Activated CD8-positive, alpha-beta T cell treated with anti-CD3 and anti-CD28 coated beads for 36 hours (primary cell): Measurements from ENCODE around the gene LYZ. TPM values are rescaled to one million over a fixed set of nuclear protein-coding genes. Genes with fewer than 3 reads are reported as not detected.

Experiments
- ATAC-seq: fragments of 200-7000 bp; cut with Tn5 transposase; one replicate; pipeline ENCODE4 v1.10.0; 2021; ENCODE audit warnings: mild to moderate bottlenecking, moderate library complexity
- CTCF ChIA-PET: fragments of 350-600 bp; sonication (Branson Sonifier 250); formaldehyde crosslinking; loops from one replicate; lab custom pipeline; 2021; ENCODE audit warnings: antibody characterized with exemption; lab: Charles Lee
- POLR2A ChIA-PET: fragments of 350-600 bp; sonication (Branson Sonifier 250); formaldehyde crosslinking; loops from one replicate; lab custom pipeline; 2021; ENCODE audit warnings: antibody characterized with exemption; lab: Charles Lee
- DNase-seq: peaks from one replicate; pipeline ENCODE4 v3.0.0-alpha.2; 2020
- H3K27ac Mint-ChIP-seq: one replicate; pipeline ENCODE4 v1.8.0; 2021; ENCODE audit warnings: mild to moderate bottlenecking, mixed read lengths
- H3K27me3 Mint-ChIP-seq: one replicate; pipeline ENCODE4 v1.8.0; 2021; ENCODE audit warnings: mixed read lengths
- H3K36me3 Mint-ChIP-seq: one replicate; pipeline ENCODE4 v1.8.0; 2021; ENCODE audit warnings: low read depth, mixed read lengths
- H3K4me1 Mint-ChIP-seq: one replicate; pipeline ENCODE4 v1.8.0; 2021; ENCODE audit warnings: low read depth, mixed read lengths
- H3K4me3 Mint-ChIP-seq: one replicate; pipeline ENCODE4 v1.8.0; 2021; ENCODE audit warnings: mild to moderate bottlenecking, moderate library complexity, mixed read lengths
- H3K9me3 Mint-ChIP-seq: one replicate; pipeline ENCODE4 v1.8.0; 2021; ENCODE audit warnings: mixed read lengths
- intact Hi-C: fragments of 100-400 bp; cut with micrococcal nuclease; formaldehyde crosslinking; loops from one replicate; pipeline ENCODE4 v1.10.0; 2022
- total RNA-seq, 2 experiments: library from RNA; stranded (reverse); gene quantifications; one replicate each; pipeline ENCODE4 v1.2.3, GENCODE V29; 2021
- TF ChIP-seq, protein P1 (sequence below): fragments of 200-600 bp; IDR thresholded peaks from one replicate; pipeline ENCODE4 v1.8.0; 2022; ENCODE audit warnings: antibody characterized with exemption, mild to moderate bottlenecking

LYZ gene
- total RNA-seq, 2 experiments from 2014 or later: not detected

DNA sequence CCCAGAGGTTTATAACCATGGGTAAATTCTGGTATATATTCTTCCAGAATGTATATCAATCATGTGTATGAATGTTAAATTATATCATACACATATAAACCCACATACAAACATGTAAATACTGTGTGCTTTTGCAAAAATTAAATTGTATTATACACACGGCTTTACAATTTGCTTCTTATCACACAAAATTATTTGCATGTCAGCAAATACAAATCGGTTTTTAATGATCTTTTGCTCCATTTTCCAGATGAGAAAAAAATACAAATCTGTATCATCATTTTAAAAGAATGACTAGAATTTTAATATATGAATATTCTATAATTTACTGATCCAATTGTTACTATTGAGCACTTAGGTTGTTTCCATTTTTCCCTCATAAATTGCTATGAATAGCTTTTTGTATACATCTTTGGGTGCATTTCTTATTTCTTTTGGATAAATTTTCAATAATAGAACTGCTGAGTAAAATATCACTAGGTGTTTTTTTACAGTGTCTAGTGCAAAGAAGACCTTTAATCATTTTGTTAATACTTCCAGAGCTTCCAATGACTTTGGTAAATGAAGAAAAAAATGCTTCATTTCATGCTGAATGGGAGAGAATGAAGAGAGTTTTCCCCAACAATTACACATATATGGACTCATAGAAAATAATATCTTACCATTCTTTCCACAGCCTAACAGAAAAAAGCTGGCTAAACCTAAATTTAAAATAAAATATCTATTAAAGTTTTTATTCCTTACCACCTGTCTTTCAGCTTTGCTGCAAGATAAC lies 3.5 kb downstream of the LYZ start:
- intact Hi-C loops: loop anchor here (10.0 kb wide), 1 partner anchor 197 kb away; no protein-coding TSS in a partner anchor
- CTCF ChIA-PET: interaction anchor here (1.3 to 2.0 kb wide), 3 partner anchors 61 to 288 kb away, joined by 3 to 8 read pairs (median 4); no protein-coding TSS in a partner anchor
- no peak for DNase-seq
- no peaks in the 10 kb centered on the region for H3K9me3 Mint-ChIP-seq
- H3K4me1 Mint-ChIP-seq: peaks cover 2% of the 10 kb centered on the region
- no peak overlapping the region for H3K4me3 Mint-ChIP-seq
- peaks cover 3% of the 10 kb centered on the region for H3K27me3 Mint-ChIP-seq
- H3K27ac Mint-ChIP-seq: no peak overlapping the region
- no peak for ATAC-seq
- TF ChIP-seq, protein P1, sequence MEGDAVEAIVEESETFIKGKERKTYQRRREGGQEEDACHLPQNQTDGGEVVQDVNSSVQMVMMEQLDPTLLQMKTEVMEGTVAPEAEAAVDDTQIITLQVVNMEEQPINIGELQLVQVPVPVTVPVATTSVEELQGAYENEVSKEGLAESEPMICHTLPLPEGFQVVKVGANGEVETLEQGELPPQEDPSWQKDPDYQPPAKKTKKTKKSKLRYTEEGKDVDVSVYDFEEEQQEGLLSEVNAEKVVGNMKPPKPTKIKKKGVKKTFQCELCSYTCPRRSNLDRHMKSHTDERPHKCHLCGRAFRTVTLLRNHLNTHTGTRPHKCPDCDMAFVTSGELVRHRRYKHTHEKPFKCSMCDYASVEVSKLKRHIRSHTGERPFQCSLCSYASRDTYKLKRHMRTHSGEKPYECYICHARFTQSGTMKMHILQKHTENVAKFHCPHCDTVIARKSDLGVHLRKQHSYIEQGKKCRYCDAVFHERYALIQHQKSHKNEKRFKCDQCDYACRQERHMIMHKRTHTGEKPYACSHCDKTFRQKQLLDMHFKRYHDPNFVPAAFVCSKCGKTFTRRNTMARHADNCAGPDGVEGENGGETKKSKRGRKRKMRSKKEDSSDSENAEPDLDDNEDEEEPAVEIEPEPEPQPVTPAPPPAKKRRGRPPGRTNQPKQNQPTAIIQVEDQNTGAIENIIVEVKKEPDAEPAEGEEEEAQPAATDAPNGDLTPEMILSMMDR: no peak
- POLR2A ChIA-PET: interaction anchor here (1.9 kb wide), 1 partner anchor 21 kb away, joined by 7 read pairs; no protein-coding TSS in a partner anchor
- H3K36me3 Mint-ChIP-seq: no peaks in the 10 kb centered on the region

DNA sequence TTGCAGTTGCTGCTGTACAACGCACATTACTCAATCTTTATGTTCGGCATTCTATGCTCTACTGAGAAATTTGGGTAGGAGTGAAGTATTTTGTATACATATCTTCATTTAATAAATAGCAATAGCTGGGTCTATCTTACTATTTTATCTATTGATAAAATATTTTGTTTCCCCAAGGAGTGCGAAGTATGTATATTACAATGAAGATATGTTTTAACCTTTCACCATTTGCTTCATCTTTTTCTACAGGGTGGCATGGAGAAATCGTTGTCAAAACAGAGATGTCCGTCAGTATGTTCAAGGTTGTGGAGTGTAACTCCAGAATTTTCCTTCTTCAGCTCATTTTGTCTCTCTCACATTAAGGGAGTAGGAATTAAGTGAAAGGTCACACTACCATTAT lies 4.7 kb downstream of the LYZ start:
- intact Hi-C loops: loop anchor here (10.0 kb wide), 1 partner anchor 198 kb away; no protein-coding TSS in a partner anchor
- peaks cover 5% of the 10 kb centered on the region for H3K4me1 Mint-ChIP-seq
- CTCF ChIA-PET: interaction anchor here (1.2 to 2.0 kb wide), 4 partner anchors 62 to 287 kb away, joined by 3 to 8 read pairs (median 4); no protein-coding TSS in a partner anchor

DNA sequence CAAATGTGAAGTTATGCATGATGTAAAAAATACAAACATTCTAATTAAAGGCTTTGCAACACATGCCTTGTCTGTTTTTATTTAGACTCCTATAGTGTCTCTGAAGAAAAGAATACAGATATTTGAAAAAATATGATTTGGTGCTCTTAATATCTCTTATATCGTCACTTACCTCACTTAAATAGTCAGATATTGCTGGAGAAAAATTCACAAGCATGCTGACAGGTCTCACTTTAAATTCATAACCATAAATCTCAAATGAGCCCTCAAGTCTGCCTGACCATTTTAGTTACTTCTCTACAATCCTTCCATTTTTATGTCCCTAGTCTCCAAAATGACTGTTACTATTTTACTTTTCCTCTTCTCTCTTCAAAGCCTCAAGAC lies 6.0 kb downstream of the LYZ start:
- Mint-ChIP-seq H3K9me3 (no peaks in the 10 kb centered on the region), H3K27ac (no peak overlapping the region), H3K4me1 (peaks cover 8% of the 10 kb centered on the region), H3K36me3 (no peaks in the 10 kb centered on the region), H3K4me3 (no peak overlapping the region), H3K27me3 (peaks cover 3% of the 10 kb centered on the region)
- intact Hi-C loops: loop anchor here (10.0 kb wide), 1 partner anchor 199 kb away; no protein-coding TSS in a partner anchor
- ChIA-PET POLR2A (interaction anchor here (0.5 kb wide), 1 partner anchor 9 kb away, joined by 3 read pairs; no protein-coding TSS in a partner anchor), CTCF (interaction anchor here (1.1 kb wide), 1 partner anchor 217 kb away, joined by 3 read pairs; no protein-coding TSS in a partner anchor)
- ATAC-seq: no peak
- no peak for DNase-seq
- TF ChIP-seq, protein P1: no peak

More for the DNA sequence above, 4.7 kb downstream of the LYZ start:
- H3K27me3 Mint-ChIP-seq: peaks cover 3% of the 10 kb centered on the region
- TF ChIP-seq, protein P1: no peak
- POLR2A ChIA-PET: interaction anchor here (1.9 kb wide), 1 partner anchor 22 kb away, joined by 7 read pairs; no protein-coding TSS in a partner anchor
- H3K9me3 Mint-ChIP-seq: no peaks in the 10 kb centered on the region
- no peaks in the 10 kb centered on the region for H3K36me3 Mint-ChIP-seq
- H3K27ac Mint-ChIP-seq: no peak overlapping the region
- no peak for DNase-seq
- no peak overlapping the region for H3K4me3 Mint-ChIP-seq
- ATAC-seq: no peak

DNA sequence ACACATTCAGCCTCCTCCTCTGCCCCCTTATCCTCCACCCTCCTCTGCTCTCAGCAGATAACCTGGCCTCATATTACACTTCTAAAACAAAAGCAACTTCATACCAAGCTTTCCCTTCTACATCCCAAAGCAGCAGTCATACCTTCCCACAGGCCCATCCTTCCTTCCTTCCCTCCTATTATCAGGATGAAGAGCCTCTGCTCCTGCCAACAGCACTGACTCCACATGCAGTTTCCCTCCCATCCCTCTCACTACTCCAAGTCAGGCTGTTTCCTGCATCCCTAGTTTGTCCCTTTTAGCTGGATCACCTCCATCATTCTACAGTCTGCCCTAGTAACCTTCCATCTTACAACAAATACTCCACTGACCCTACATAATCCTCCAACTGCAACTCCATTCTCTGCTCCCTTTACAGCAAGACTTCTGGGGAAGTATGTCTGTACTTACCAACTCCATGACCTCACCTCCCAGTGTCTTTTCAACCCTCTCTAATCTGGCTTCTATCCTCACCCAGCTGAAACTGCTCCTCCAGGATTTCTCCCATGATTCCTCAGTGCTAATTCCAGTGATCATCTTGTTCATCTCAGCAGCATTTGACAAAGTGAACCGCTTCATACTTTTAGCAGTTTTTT lies 6.5 kb downstream of the LYZ start:
- ATAC-seq: no peak
- TF ChIP-seq, protein P1: no peak
- ChIA-PET POLR2A (interaction anchor here (0.5 to 0.6 kb wide), 2 partner anchors 9 to 21 kb away, joined by 3 read pairs; no protein-coding TSS in a partner anchor), CTCF (interaction anchor here (1.1 kb wide), 1 partner anchor 217 kb away, joined by 3 read pairs; no protein-coding TSS in a partner anchor)
- Mint-ChIP-seq H3K4me1 (peaks cover 12% of the 10 kb centered on the region), H3K36me3 (no peaks in the 10 kb centered on the region), H3K4me3 (no peak overlapping the region), H3K9me3 (no peaks in the 10 kb centered on the region), H3K27ac (no peak overlapping the region), H3K27me3 (peaks cover 3% of the 10 kb centered on the region)
- intact Hi-C loops: loop anchor here (5.0 to 10.0 kb wide), 2 partner anchors 200 to 238 kb away; no protein-coding TSS in a partner anchor
- DNase-seq: no peak
